GM19035 (cell line): ENCODE data around the gene ACTN4.

Experiments used
- ATAC-seq: cut with Tn5 transposase; IDR thresholded peaks from one replicate; pipeline ENCODE4 v1.9.1; 2021; ENCODE audit not compliant: unreplicated experiment

The ACTN4 gene

GRCh38 chr19:38693380-38694223 is 46.2 kb downstream of the ACTN4 start:
- ATAC-seq = no peak

- ATAC-seq = no peak
Observed at GRCh38 chr19:38695317-38695683, 47.9 kb downstream of the ACTN4 start.

DNA sequence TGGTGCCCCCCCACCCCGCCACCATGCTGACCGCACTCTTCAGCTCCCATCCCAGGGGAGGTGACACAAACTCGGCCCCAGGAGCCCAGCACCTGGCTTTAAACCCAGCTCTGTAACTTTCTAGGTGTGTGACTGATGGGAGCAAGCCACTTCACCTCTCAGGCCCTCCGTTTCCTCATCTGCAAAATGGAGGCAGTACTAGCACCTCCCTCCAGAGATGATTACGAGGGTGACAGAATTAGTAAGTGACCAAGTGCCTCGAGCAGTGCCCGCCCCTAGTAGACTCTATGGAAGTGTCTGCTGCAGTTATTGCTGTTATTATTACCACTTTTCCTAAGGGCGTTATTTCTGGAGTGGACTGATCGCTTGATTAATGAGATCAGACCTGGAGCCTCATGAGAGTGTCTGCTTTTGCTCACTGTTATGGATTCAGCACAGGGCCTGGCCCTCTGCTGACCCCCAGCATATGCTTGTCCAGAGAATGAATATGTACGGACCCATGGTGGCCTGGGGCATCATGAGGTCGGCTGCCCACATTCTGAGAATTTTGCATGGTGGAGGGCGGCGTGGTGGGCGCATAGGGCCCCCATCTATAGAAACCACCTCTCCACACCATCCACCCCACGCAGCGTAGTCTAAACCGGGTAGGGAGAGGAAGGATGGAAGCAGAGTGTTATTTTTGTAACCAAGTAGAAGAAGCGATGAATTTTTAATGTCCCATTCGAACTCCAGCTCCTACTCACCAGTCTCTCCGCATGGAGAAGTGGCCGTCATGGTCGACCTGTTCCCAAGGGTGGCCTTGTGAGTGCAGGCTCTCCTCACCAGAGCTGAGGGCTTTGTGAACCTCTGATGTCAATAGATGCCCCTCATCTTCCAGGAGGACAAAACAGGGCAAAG is 48.6 kb downstream of the ACTN4 start:
- no peak for ATAC-seq

GRCh38 chr19:38696729-38697055 is 49.2 kb downstream of the ACTN4 start:
- no peak for ATAC-seq

- ATAC-seq = no peak
Observed at GRCh38 chr19:38697197-38697596, 49.7 kb downstream of the ACTN4 start.

DNA sequence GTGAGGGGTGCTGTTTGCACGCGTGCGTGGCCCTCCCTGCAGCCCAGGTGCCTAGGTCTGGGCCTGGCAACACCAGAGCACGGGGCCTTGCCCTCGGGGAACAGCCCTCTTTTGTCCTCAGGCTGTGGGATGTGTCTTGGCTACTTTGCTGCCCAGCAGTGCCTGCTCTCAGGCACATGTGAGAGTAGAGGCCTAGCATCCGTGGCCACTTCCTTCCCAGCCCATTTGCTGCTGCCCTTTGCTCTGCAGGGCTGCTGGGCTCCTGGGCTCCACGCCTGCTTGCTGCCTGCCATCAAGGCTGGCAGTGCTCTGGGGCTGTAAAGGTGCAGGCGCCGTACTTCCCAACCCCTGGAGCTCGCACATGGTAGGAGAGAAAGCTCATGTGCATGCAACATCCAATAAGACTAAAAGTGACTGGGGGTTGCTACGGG is 50.2 kb downstream of the ACTN4 start:
- no peak for ATAC-seq

- ATAC-seq = no peak
Observed at GRCh38 chr19:38698225-38699026, 51.0 kb downstream of the ACTN4 start.

DNA sequence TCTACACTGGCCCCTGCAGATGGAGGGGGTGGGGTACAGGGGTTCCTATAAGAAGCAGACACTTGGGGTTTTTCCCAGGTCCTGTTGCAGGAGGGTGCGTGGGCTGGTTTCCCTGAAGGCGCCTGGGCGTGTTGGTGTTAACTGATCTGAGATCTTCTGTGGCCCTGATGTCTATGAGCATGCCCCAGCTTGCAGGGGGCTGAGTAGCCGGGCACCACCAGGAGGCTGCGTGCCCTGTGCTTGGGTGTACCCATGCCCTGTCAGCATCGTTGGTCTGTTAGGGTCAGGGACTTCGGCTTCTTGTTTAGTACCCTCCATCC is 51.5 kb downstream of the ACTN4 start:
- ATAC-seq = no peak

DNA sequence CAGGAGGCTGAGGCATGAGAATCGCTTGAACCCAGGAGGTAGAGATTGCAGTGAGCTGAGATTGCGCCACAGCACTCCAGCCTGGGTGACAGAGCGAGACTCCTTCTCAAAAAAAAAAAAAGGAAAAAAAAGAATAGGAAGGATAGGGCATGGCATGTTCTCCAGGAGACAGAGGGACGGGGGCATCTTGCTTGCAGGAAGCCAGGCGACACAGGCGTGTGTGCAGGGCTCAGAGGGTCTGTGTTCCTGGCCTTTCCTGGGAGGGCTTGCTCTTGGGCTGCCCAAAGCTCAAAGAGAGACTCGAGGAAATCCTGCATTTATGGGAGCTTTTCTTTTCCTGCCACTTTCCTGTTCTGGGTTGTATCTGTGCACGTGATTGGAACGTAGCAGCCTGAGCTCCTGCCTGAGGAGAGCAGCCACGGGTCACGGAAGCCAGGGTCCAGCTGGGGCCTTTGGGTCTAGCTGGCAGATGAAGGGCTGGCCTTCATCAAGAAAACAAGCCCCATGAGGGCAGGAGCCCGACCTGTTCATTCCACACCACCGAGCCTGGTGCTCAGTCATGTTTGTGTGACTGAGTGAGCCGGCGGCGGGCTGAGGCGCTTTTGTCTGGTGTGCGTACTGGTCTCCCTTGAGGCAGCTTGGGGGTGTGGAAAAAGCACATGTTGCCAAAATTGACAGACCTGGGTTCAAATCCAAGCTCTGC is 52.3 kb downstream of the ACTN4 start:
- ATAC-seq = no peak

- no peak for ATAC-seq
Observed at GRCh38 chr19:38700350-38700901, 53.0 kb downstream of the ACTN4 start.

GRCh38 chr19:38700902-38701454 is 53.5 kb downstream of the ACTN4 start:
- ATAC-seq = no peak

GRCh38 chr19:38701455-38702063 is 54.1 kb downstream of the ACTN4 start:
- no peak for ATAC-seq

GRCh38 chr19:38702278-38702677 is 54.8 kb downstream of the ACTN4 start:
- ATAC-seq = no peak

- no peak for ATAC-seq
Observed at GRCh38 chr19:38703509-38703908, 56.1 kb downstream of the ACTN4 start.

- ATAC-seq = no peak
Observed at GRCh38 chr19:38704488-38705026, 57.1 kb downstream of the ACTN4 start.

DNA sequence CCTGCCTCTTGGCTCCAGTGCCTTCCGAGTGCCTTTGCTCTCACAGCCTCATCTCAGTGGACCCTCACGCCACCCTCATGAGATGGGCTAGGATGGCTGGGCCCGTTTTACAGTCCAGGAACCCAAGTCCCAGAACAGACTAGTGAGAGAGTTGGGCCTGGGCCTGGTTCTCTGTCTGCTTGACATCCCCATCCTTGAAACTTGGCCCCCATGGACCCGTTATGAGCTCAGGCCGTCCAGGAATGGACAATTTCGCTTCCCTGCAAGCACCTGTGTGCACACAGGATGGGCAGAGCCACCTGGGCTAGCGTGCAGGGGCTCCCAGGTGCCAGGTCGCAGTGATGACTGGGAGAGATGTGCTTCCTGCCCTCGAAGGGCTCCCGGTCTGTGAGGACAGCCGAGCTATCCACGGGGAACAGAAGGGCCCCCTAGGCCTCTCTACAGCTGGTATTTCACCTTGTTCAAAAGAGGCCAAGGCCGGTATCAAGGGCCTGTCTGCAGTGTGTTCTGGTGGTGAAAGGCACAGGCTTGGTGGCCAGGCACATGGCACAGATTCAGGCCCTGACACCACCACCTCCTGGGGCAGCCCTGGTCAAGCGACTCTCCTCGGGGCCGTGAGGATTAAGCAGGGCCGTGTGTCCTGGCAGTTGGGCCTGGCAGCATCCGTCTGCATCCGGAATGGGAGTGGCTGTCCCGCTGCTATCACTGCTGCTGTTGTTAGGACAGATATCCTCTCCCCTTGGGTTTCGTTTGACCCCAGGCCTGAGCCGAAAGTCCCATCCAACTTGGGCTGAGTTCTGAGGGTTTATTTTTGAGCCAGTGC is 58.0 kb downstream of the ACTN4 start:
- ATAC-seq = no peak

DNA sequence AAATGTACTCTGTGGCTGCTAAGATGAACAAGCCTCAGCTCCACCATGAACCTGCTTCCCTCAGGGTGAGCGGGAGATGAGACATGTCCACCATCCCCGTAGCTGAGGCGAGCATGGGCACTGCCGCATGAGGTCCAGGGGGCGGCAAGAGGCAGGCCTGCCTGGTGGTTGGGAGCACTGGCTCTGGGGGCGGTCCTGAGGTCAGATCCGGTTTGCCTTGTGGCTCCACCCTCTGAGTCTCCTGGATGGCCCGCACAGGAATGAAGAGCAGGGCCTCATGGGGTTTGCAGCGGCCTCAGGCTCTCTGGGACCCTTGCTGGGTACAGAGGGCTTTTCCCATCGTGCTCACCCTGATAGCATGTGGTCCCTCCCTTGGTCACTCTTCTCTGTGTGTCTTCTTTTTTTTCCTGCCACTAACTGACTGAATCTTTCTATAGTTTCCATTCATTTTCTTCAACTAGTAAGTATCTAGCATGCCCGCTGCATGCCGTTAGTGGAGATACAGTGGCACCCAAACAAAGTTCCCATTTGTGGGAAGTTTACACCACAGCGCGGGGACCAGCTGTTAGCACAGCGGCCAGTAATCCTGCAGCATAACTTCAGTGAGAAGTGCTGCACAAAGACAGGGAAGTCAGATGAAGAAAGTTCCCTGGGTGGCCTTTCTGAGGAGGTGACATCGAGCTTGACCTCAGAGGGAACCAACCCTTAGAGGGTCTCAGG is 59.5 kb downstream of the ACTN4 start:
- no peak for ATAC-seq

- ATAC-seq = no peak
Observed at GRCh38 chr19:38707512-38708114, 60.2 kb downstream of the ACTN4 start.
